Keratinocyte (primary cell): ENCODE data around the gene TADA2B. TPM values are rescaled to one million over a fixed set of nuclear protein-coding genes. Genes with fewer than 3 reads are reported as not detected.

Experiments used
- DNase-seq: peaks from one replicate; pipeline ENCODE4 v3.0.0-alpha.2; 2011; ENCODE audit warnings: low read depth, missing footprints, low spot score
- FAIRE-seq: peaks from 2 replicates; lab custom pipeline; 2011; peaks lifted over from hg19 to GRCh38; lab: Jason Lieb, UNC
- H2AFZ ChIP-seq: 2 replicates; pipeline ENCODE4 v1.6.0; 2012; ENCODE audit warnings: low read length, control low read depth, inconsistent platforms; ENCODE audit not compliant: control insufficient read depth
- H3K27ac ChIP-seq: 2 replicates; pipeline ENCODE4 v1.5.1; 2011; ENCODE audit warnings: low read length; ENCODE audit not compliant: control insufficient read depth, insufficient read depth
- H3K27me3 ChIP-seq: 3 replicates; pipeline ENCODE4 v1.6.0; 2011; ENCODE audit warnings: low read length; ENCODE audit not compliant: control insufficient read depth, insufficient read depth; ENCODE audit errors: extremely low read depth
- H3K36me3 ChIP-seq, 2 experiments: 2 replicates in 1 of 2; 3 replicates in 1 of 2; pipeline ENCODE4 v1.5.1; 2011; ENCODE audit warnings: low read length in 2 of 2, mild to moderate bottlenecking in 1 of 2; ENCODE audit not compliant: control insufficient read depth in 2 of 2, insufficient read depth in 2 of 2; ENCODE audit errors: extremely low read depth in 1 of 2
- H3K4me1 ChIP-seq: 3 replicates; pipeline ENCODE4 v1.5.1; 2011; ENCODE audit warnings: low read length; ENCODE audit not compliant: control insufficient read depth, insufficient read depth; ENCODE audit errors: extremely low read depth
- H3K4me2 ChIP-seq: 3 replicates; pipeline ENCODE4 v1.6.0; 2011; ENCODE audit warnings: low read depth, low read length; ENCODE audit not compliant: control insufficient read depth, insufficient read depth; ENCODE audit errors: extremely low read depth
- H3K4me3 ChIP-seq, 3 experiments: fragments of 200-600 bp in 1 of 3; sonication (generic) in 1 of 3; 2 replicates in 2 of 3; 3 replicates in 1 of 3; pipeline ENCODE4 v1.5.1; 2011 to 2016; ENCODE audit warnings: low read length in 3 of 3, mild to moderate bottlenecking in 3 of 3, control low read depth in 2 of 3, inconsistent platforms in 1 of 3, low read depth in 1 of 3, mixed read lengths in 1 of 3, mixed run types in 1 of 3, moderate library complexity in 1 of 3; ENCODE audit not compliant: control insufficient read depth in 2 of 3, insufficient read depth in 2 of 3; ENCODE audit errors: extremely low read depth in 1 of 3
- H3K79me2 ChIP-seq: 2 replicates; pipeline ENCODE4 v1.6.0; 2012; ENCODE audit warnings: low read length; ENCODE audit not compliant: control insufficient read depth, insufficient read depth
- H3K9ac ChIP-seq: 3 replicates; pipeline ENCODE4 v1.6.0; 2011; ENCODE audit warnings: low read length; ENCODE audit not compliant: control insufficient read depth, insufficient read depth; ENCODE audit errors: extremely low read depth
- H3K9me1 ChIP-seq: 3 replicates; pipeline ENCODE4 v1.6.0; 2011; ENCODE audit warnings: low read length; ENCODE audit not compliant: control insufficient read depth, insufficient read depth; ENCODE audit errors: extremely low read depth
- H3K9me3 ChIP-seq: 2 replicates; pipeline ENCODE4 v1.5.1; 2012; ENCODE audit warnings: low read depth, low read length; ENCODE audit not compliant: control insufficient read depth
- H4K20me1 ChIP-seq: 3 replicates; pipeline ENCODE4 v1.6.0; 2011; ENCODE audit warnings: low read length; ENCODE audit not compliant: control insufficient read depth, insufficient read depth; ENCODE audit errors: extremely low read depth
- EZH2 ChIP-seq: IDR thresholded peaks from one replicate; pipeline ENCODE4 v1.6.1; 2012; ENCODE audit warnings: inconsistent platforms, mild to moderate bottlenecking, low read length, moderate library complexity
- dilution Hi-C: fragments of 300-500 bp; cut with MboI; formaldehyde crosslinking; loops from one replicate; pipeline ENCODE4 v1.7.0; 2020; ENCODE audit warnings: low sequenced_read_pairs; ENCODE audit not compliant: extremely low pct_ligation_motif_present
- polyA plus RNA-seq, 5 experiments: library from polyadenylated mRNA; depleted of rRNA in 3 of 5; stranded (reverse) in 3 of 5; stranded (forward) in 1 of 5; unstranded in 1 of 5; fragments of >200 nt; gene quantifications; 1 replicate in 1 of 5; 2 replicates in 3 of 5; 3 replicates in 1 of 5; pipeline versions ENCODE4 v1.2.1 to v1.2.3, GENCODE V29; 2011 to 2012; ENCODE audit warnings: missing spikeins in 2 of 5, low read depth in 1 of 5, low replicate concordance in 1 of 5
- TF ChIP-seq, protein P1 (sequence below), 3 experiments: IDR thresholded peaks in 1 of 3; conservative IDR thresholded peaks in 1 of 3; optimal IDR thresholded peaks in 1 of 3; 2 replicates in 2 of 3; 3 replicates in 1 of 3; pipeline versions ENCODE3 to v1.5.1; 2011; ENCODE audit warnings: low read length in 3 of 3, mild to moderate bottlenecking in 3 of 3, moderate library complexity in 2 of 3, control low read depth in 1 of 3, inconsistent platforms in 1 of 3; ENCODE audit not compliant: insufficient read depth in 2 of 3; ENCODE audit errors: extremely low read depth in 1 of 3

TADA2B gene
- polyA plus RNA-seq, 1 donor (not counting 4 experiments of a cell fraction or from before 2014, with no cell fraction given) = 5.3 TPM

DNA sequence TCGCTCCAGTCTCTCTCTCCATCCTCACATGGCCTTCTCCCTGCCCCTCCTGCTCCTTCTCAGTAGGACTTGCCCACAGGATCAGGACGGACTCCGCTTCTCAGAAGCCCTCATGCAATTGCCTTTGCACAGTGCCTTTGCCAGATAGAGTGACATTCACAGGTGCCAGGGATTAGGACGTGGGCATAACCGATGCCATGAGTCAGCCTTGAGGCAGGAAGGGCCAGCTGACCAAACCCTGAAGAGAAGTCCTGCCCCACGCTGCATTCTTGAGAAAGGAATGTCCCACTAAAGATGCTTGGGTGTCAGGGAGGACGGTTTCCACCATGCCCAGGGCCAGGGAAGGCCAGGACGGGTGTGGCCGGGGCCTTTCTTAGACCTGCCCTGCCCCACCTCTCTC lies 31.3 kb downstream of the TADA2B start:
- Histone ChIP-seq H4K20me1 (no peaks in the 10 kb centered on the region), H3K79me2 (no peaks in the 10 kb centered on the region), H3K4me1 (no peaks in the 10 kb centered on the region), H3K9ac (no peak overlapping the region), H3K9me3 (no peaks in the 10 kb centered on the region), H3K9me1 (no peaks in the 10 kb centered on the region), H3K4me3 (no peak overlapping the region), H3K27me3 (no peaks in the 10 kb centered on the region), H2AFZ (no peak overlapping the region), H3K4me2 (no peak overlapping the region), H3K36me3 (no peaks in the 10 kb centered on the region), H3K27ac (no peak overlapping the region)
- dilution Hi-C loops = no loop called here
- FAIRE-seq (no peak), DNase-seq (no peak)
- TF ChIP-seq, protein P1, sequence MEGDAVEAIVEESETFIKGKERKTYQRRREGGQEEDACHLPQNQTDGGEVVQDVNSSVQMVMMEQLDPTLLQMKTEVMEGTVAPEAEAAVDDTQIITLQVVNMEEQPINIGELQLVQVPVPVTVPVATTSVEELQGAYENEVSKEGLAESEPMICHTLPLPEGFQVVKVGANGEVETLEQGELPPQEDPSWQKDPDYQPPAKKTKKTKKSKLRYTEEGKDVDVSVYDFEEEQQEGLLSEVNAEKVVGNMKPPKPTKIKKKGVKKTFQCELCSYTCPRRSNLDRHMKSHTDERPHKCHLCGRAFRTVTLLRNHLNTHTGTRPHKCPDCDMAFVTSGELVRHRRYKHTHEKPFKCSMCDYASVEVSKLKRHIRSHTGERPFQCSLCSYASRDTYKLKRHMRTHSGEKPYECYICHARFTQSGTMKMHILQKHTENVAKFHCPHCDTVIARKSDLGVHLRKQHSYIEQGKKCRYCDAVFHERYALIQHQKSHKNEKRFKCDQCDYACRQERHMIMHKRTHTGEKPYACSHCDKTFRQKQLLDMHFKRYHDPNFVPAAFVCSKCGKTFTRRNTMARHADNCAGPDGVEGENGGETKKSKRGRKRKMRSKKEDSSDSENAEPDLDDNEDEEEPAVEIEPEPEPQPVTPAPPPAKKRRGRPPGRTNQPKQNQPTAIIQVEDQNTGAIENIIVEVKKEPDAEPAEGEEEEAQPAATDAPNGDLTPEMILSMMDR (optimal IDR thresholded peaks at IDR 0.05 in 1 of 3, IDR thresholded peaks at IDR 0.05 in 1 of 3, conservative IDR thresholded peaks at IDR 0.05 in 1 of 3; ENCODE audit: extremely low read depth in 1 of 3, insufficient read depth in 2 of 3, low read length in 3 of 3) = no peak
- TF ChIP-seq EZH2 = no peak

DNA sequence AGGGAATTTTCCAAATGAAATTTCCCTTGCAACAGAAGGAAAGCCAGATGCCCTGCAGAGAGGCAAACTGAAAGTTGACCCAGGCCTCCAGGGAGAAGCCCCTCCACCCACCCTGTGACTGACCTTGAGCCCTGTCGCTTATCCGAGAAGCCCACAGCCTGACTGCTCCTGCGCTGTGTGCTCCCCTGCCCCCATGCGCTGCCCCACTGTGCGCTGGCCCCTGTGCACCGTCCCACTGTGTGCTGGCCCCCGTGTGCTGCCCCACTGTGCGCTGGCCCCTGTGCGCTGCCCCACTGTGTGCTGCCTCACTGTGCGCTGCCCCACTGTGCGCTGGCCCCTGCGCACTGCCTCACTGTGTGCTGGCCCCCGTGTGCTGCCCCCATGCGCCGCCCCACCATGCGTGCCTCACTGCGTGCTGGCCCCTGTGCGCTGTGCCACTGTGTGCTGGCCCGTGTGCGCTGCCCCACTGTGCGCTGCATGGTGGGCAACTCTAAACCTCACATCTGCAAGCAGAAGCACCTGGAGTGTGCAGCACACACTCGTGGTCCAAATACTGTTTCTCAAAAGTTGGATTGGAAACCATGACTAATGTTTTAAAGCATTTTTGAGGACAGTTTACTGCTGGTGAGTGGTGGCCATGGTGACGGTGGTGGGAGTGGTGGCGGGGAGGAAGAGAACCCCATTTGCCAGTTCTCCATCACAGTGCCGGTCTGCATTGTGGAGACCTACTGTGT lies 33.0 kb downstream of the TADA2B start:
- H3K9ac ChIP-seq = no peak overlapping the region
- no peak overlapping the region for H3K4me2 ChIP-seq
- H3K4me1 ChIP-seq = no peaks in the 10 kb centered on the region
- no peaks in the 10 kb centered on the region for H3K9me3 ChIP-seq
- H2AFZ ChIP-seq = no peak overlapping the region
- H4K20me1 ChIP-seq = no peaks in the 10 kb centered on the region
- no peak overlapping the region for H3K4me3 ChIP-seq
- H3K27ac ChIP-seq = no peak overlapping the region
- H3K9me1 ChIP-seq = no peaks in the 10 kb centered on the region
- no peaks in the 10 kb centered on the region for H3K79me2 ChIP-seq
- H3K36me3 ChIP-seq = no peaks in the 10 kb centered on the region
- dilution Hi-C loops = no loop called here
- H3K27me3 ChIP-seq = peaks cover 2% of the 10 kb centered on the region
- TF ChIP-seq EZH2 = no peak
- TF ChIP-seq, protein P1 (optimal IDR thresholded peaks at IDR 0.05 in 1 of 3, IDR thresholded peaks at IDR 0.05 in 1 of 3, conservative IDR thresholded peaks at IDR 0.05 in 1 of 3; ENCODE audit: extremely low read depth in 1 of 3, insufficient read depth in 2 of 3, low read length in 3 of 3) = no peak
- DNase-seq (no peak), FAIRE-seq (no peak)
